ENCODE data around the gene SLC52A3. TPM values are rescaled to one million over a fixed set of nuclear protein-coding genes. Genes with fewer than 3 reads are reported as not detected.

The SLC52A3 gene
- total RNA-seq, 4 donors from 2014 or later, result 15.7 to 176 (median 26.0) TPM

DNA sequence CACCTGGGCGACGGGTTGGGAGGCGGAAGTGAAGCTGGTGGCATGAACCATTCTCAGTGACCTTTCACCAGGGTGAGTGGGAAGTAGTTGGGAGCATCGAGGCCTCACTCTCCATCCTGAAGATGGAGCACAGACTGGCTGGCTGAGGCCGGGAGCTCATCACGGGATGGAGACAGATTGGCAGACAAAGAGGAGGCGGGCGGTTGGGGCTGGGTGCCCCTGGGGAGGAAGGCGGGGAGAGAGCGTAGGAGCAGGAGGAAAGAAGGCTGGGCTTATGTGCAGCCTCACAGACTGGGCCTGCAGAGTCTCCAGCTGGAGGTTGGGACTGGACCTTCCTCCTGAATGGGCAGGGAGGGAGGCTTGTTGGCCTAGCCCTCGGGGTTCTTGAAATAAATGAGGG lies 48.5 kb downstream of the SLC52A3 start:
- TF ChIP-seq, protein P1, sequence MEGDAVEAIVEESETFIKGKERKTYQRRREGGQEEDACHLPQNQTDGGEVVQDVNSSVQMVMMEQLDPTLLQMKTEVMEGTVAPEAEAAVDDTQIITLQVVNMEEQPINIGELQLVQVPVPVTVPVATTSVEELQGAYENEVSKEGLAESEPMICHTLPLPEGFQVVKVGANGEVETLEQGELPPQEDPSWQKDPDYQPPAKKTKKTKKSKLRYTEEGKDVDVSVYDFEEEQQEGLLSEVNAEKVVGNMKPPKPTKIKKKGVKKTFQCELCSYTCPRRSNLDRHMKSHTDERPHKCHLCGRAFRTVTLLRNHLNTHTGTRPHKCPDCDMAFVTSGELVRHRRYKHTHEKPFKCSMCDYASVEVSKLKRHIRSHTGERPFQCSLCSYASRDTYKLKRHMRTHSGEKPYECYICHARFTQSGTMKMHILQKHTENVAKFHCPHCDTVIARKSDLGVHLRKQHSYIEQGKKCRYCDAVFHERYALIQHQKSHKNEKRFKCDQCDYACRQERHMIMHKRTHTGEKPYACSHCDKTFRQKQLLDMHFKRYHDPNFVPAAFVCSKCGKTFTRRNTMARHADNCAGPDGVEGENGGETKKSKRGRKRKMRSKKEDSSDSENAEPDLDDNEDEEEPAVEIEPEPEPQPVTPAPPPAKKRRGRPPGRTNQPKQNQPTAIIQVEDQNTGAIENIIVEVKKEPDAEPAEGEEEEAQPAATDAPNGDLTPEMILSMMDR (IDR thresholded peaks at IDR 0.05), result no peak
- TF ChIP-seq POLR2A (IDR thresholded peaks at IDR 0.05), result no peak
- Histone ChIP-seq H3K27me3 (no peaks in the 10 kb centered on the region), H3K4me3 (no peak overlapping the region), H3K36me3 (no peaks in the 10 kb centered on the region), H3K9me3 (no peaks in the 10 kb centered on the region), H3K27ac (no peak overlapping the region), H3K4me1 (no peaks in the 10 kb centered on the region)
- DNase-seq, result no peak

DNA sequence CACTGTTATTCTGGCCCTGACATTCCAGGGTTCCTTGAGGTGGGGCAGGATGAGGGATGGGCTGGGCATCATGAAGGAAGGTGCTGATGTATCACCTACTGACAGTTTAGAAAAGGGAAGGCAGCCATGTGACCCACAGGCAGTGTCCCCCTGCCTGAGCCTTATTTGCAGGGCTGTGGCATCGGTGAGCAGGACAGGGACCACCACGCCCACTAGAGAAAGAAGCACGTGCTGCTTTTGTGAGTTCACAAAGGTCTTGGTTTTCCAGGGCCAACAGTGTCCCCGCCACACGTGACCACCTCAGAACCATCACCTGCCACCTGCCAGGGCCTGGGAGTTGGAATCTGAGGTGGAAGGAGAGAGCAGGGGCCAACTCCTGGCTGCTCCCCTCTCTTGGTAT lies 49.2 kb downstream of the SLC52A3 start:
- no peak for DNase-seq
- no peaks in the 10 kb centered on the region for H3K4me1 ChIP-seq
- H3K27ac ChIP-seq, result no peak overlapping the region
- no peaks in the 10 kb centered on the region for H3K27me3 ChIP-seq
- no peak overlapping the region for H3K4me3 ChIP-seq
- no peaks in the 10 kb centered on the region for H3K9me3 ChIP-seq
- no peaks in the 10 kb centered on the region for H3K36me3 ChIP-seq
- no peak for TF ChIP-seq POLR2A (IDR thresholded peaks at IDR 0.05)
- TF ChIP-seq, protein P1 (IDR thresholded peaks at IDR 0.05), result no peak

- Histone ChIP-seq H3K4me1 (no peaks in the 10 kb centered on the region), H3K27ac (no peak overlapping the region), H3K36me3 (no peaks in the 10 kb centered on the region), H3K9me3 (no peaks in the 10 kb centered on the region), H3K27me3 (no peaks in the 10 kb centered on the region), H3K4me3 (no peak overlapping the region)
- TF ChIP-seq, protein P1 (IDR thresholded peaks at IDR 0.05), result no peak
- DNase-seq, result no peak
These were observed 50.5 kb downstream of the SLC52A3 start for GRCh38 chr20:717832-718231.

- Histone ChIP-seq H3K27ac (no peak overlapping the region), H3K9me3 (no peaks in the 10 kb centered on the region), H3K4me1 (no peaks in the 10 kb centered on the region), H3K27me3 (no peaks in the 10 kb centered on the region), H3K4me3 (no peak overlapping the region), H3K36me3 (no peaks in the 10 kb centered on the region)
- DNase-seq, result no peak
- TF ChIP-seq POLR2A (IDR thresholded peaks at IDR 0.05), result no peak
- TF ChIP-seq, protein P1 (IDR thresholded peaks at IDR 0.05), result no peak
These were observed 51.0 kb downstream of the SLC52A3 start for GRCh38 chr20:717271-717670.

GRCh38 chr20:714453-714852 lies 53.8 kb downstream of the SLC52A3 start:
- H3K4me1 ChIP-seq, result peaks cover 0 to 6% (median 0%) of the 10 kb centered on the region in 4 donors
- DNase-seq, result no peak
- H3K9me3 ChIP-seq, result no peaks in the 10 kb centered on the region
- no peak overlapping the region for H3K27ac ChIP-seq
- H3K27me3 ChIP-seq, result peaks cover 0 to 7% of the 10 kb centered on the region in 2 donors
- H3K36me3 ChIP-seq, result no peaks in the 10 kb centered on the region
- no peak for TF ChIP-seq POLR2A (IDR thresholded peaks at IDR 0.05)
- TF ChIP-seq, protein P1 (IDR thresholded peaks at IDR 0.05), result no peak
- H3K4me3 ChIP-seq, result no peak overlapping the region

GRCh38 chr20:711576-711975 lies 56.7 kb downstream of the SLC52A3 start:
- H3K4me1 ChIP-seq, result peaks cover 0 to 6% (median 0%) of the 10 kb centered on the region in 4 donors
- DNase-seq, result no peak
- TF ChIP-seq, protein P1 (IDR thresholded peaks at IDR 0.05), result no peak
- no peak for TF ChIP-seq POLR2A (IDR thresholded peaks at IDR 0.05)
- no peaks in the 10 kb centered on the region for H3K36me3 ChIP-seq
- peaks cover 0 to 5% (median 0%) of the 10 kb centered on the region in 4 donors for H3K9me3 ChIP-seq
- H3K27ac ChIP-seq, result no peak overlapping the region
- H3K27me3 ChIP-seq, result peaks cover 0 to 7% of the 10 kb centered on the region in 2 donors
- no peak overlapping the region for H3K4me3 ChIP-seq

Measured in Peyer's patch (tissue), 4 donors.